Activated CD8-positive, alpha-beta memory T cell treated with anti-CD3 and anti-CD28 coated beads for 36 hours (primary cell): ENCODE measurements around the gene NPIPA2. TPM values are rescaled to one million over a fixed set of nuclear protein-coding genes. Genes with fewer than 3 reads are reported as not detected.
"Not testable (repeated sequence)": the region's sequence is repeated elsewhere in the genome, so short reads cannot be mapped to it uniquely, and the experiment has no call there.

Experiments
- CTCF ChIA-PET: fragments of 350-600 bp; sonication (Branson Sonifier 250); formaldehyde crosslinking; loops from one replicate; lab custom pipeline; 2021; ENCODE audit warnings: antibody characterized with exemption; lab: Charles Lee
- POLR2A ChIA-PET: fragments of 350-600 bp; sonication (Branson Sonifier 250); formaldehyde crosslinking; loops from one replicate; lab custom pipeline; 2021; ENCODE audit warnings: antibody characterized with exemption; lab: Charles Lee
- total RNA-seq, 2 experiments: library from RNA; stranded (reverse); gene quantifications; one replicate each; pipeline ENCODE4 v1.2.3, GENCODE V29; 2021

The NPIPA2 gene
- total RNA-seq, 2 experiments from 2014 or later: 1.2 TPM; not detected in 1

GRCh38 chr16:14813890-14814289, 71.6 kb downstream of the NPIPA2 start:
- POLR2A ChIA-PET: not testable (repeated sequence)

More at GRCh38 chr16:14813890-14814289, 71.6 kb downstream of the NPIPA2 start:
- CTCF ChIA-PET: not testable (repeated sequence)

Other genes with a start within 250 kb of the NPIPA2 start
- gene PARN, start 112.3 kb upstream of the NPIPA2 start, total RNA-seq: 10 to 100 TPM; 47.3 to 49.1 TPM
- gene BFAR, start 109.6 kb upstream of the NPIPA2 start, total RNA-seq: 10 to 100 TPM; 66.9 to 82.4 TPM
- gene PLA2G10, start 48.2 kb upstream of the NPIPA2 start, total RNA-seq: not detected
- gene NPIPA3, start 39.1 kb upstream of the NPIPA2 start, total RNA-seq: 1 to 10 TPM in 1 of 2 experiments, under 1 TPM in 1; 0.82 to 1.7 TPM
- gene NOMO1, start 91.2 kb downstream of the NPIPA2 start, total RNA-seq: 10 to 100 TPM; 80.5 to 86.2 TPM
- gene NPIPA1, start 194.9 kb downstream of the NPIPA2 start, total RNA-seq: 10 to 100 TPM; 69.9 to 78.2 TPM
- 10 to 100 TPM; 53.1 to 54.2 TPM for gene PDXDC1, start 232.5 kb downstream of the NPIPA2 start, total RNA-seq